Endothelial cell of umbilical vein (primary cell): ENCODE results near the gene LTN1. TPM values are rescaled to one million over a fixed set of nuclear protein-coding genes. Genes with fewer than 3 reads are reported as not detected.

ENCODE experiments used
- BruUV-seq: library from RNA; stranded (reverse); fragments of 400-500 nt; replicated peaks from 2 replicates; lab custom pipeline; 2021; lab: Mats Ljungman, UMichigan
- CTCF ChIA-PET: fragments of 300-600, 350-600 bp; sonication (Branson Sonifier 250); formaldehyde crosslinking; loops from one replicate; lab custom pipeline; 2021; ENCODE audit warnings: antibody characterized with exemption, inconsistent platforms; lab: Charles Lee
- POLR2A ChIA-PET: fragments of 300-600, 350-600 bp; sonication (Branson Sonifier 250); formaldehyde crosslinking; loops from one replicate; lab custom pipeline; 2021; ENCODE audit warnings: antibody characterized with exemption, inconsistent platforms; lab: Charles Lee
- DNase-seq: peaks from one replicate; pipeline ENCODE4 v3.0.0-alpha.2; 2011; ENCODE audit warnings: low read depth, low spot score
- FAIRE-seq: peaks from 2 replicates; lab custom pipeline; 2011; peaks lifted over from hg19 to GRCh38; lab: Jason Lieb, UNC
- H2AFZ ChIP-seq: 2 replicates; pipeline ENCODE4 v1.6.0; 2012; ENCODE audit warnings: low read depth, low read length, control low read depth, inconsistent platforms
- H3K27ac ChIP-seq: 2 replicates; pipeline ENCODE4 v1.5.1; 2011; ENCODE audit warnings: low read depth, mild to moderate bottlenecking, control low read depth, low read length, moderate library complexity; ENCODE audit not compliant: insufficient read depth
- H3K27me3 ChIP-seq, 2 experiments: 2 replicates each; pipeline versions ENCODE4 v1.6.0 to v1.6.1; 2011; ENCODE audit warnings: low read length in 2 of 2, mixed read lengths in 1 of 2; ENCODE audit not compliant: control insufficient read depth in 2 of 2, insufficient read depth in 2 of 2
- H3K36me3 ChIP-seq, 2 experiments: 2 replicates in 1 of 2; 3 replicates in 1 of 2; pipeline ENCODE4 v1.5.1; 2011; ENCODE audit warnings: low read length in 2 of 2, mild to moderate bottlenecking in 1 of 2, moderate library complexity in 1 of 2; ENCODE audit not compliant: control insufficient read depth in 2 of 2, insufficient read depth in 2 of 2; ENCODE audit errors: extremely low read depth in 1 of 2
- H3K4me1 ChIP-seq: 3 replicates; pipeline ENCODE4 v1.5.1; 2011; ENCODE audit warnings: mild to moderate bottlenecking, low read length; ENCODE audit not compliant: control insufficient read depth, insufficient read depth; ENCODE audit errors: extremely low read depth
- H3K4me2 ChIP-seq: 2 replicates; pipeline ENCODE4 v1.6.1; 2011; ENCODE audit warnings: low read length, control low read depth, mixed read lengths; ENCODE audit not compliant: insufficient read depth
- H3K4me3 ChIP-seq, 3 experiments: fragments of 200-600 bp in 1 of 3; sonication (generic), shearing (Covaris generic) in 1 of 3; replicated peaks in 1 of 3; 2 replicates each; pipeline ENCODE4 v1.5.1; 2011 to 2016; ENCODE audit warnings: control low read depth in 3 of 3, low read length in 3 of 3, mild to moderate bottlenecking in 2 of 3, inconsistent platforms in 1 of 3, low read depth in 1 of 3, moderate library complexity in 1 of 3; ENCODE audit not compliant: insufficient read depth in 1 of 3
- H3K79me2 ChIP-seq: 2 replicates; pipeline ENCODE4 v1.6.0; 2012; ENCODE audit warnings: low read length, inconsistent platforms; ENCODE audit not compliant: control insufficient read depth, insufficient read depth
- H3K9ac ChIP-seq: replicated peaks from 2 replicates; pipeline ENCODE3; 2011; ENCODE audit warnings: low read length, control low read depth; ENCODE audit not compliant: insufficient read depth; ENCODE audit errors: extremely low read depth
- H3K9me1 ChIP-seq: replicated peaks from 3 replicates; pipeline ENCODE4 v1.6.0; 2011; ENCODE audit warnings: mild to moderate bottlenecking, low read length; ENCODE audit not compliant: control insufficient read depth, insufficient read depth; ENCODE audit errors: extremely low read depth
- H3K9me3 ChIP-seq: replicated peaks from 2 replicates; pipeline ENCODE4 v1.5.1; 2012; ENCODE audit warnings: low read length, inconsistent platforms; ENCODE audit not compliant: control insufficient read depth, insufficient read depth
- H4K20me1 ChIP-seq: replicated peaks from 2 replicates; pipeline ENCODE3; 2011; ENCODE audit warnings: mild to moderate bottlenecking, low read length; ENCODE audit not compliant: control insufficient read depth, insufficient read depth; ENCODE audit errors: extremely low read depth
- EZH2 ChIP-seq: IDR thresholded peaks from 2 replicates; pipeline ENCODE4 v1.6.1; 2012; ENCODE audit warnings: borderline replicate concordance, low read depth, mild to moderate bottlenecking, moderate library complexity, low read length, inconsistent platforms; ENCODE audit not compliant: severe bottlenecking
- FOS ChIP-seq: IDR thresholded peaks from 2 replicates; pipeline ENCODE4 v1.6.1; 2011; ENCODE audit warnings: mild to moderate bottlenecking, low read length, moderate library complexity, borderline replicate concordance; ENCODE audit not compliant: insufficient read depth
- GATA2 ChIP-seq: IDR thresholded peaks from 2 replicates; pipeline ENCODE4 v1.7.0; 2011; ENCODE audit warnings: low read depth, mild to moderate bottlenecking, moderate library complexity, mixed read lengths, low read length; ENCODE audit not compliant: insufficient read length, insufficient read depth
- JUN ChIP-seq: IDR thresholded peaks from 2 replicates; pipeline ENCODE4 v1.6.1; 2011; ENCODE audit warnings: borderline replicate concordance, low read depth; ENCODE audit not compliant: insufficient read length, insufficient read depth
- MYC ChIP-seq: IDR thresholded peaks from one replicate; pipeline ENCODE4 v1.6.1; 2011; ENCODE audit warnings: mild to moderate bottlenecking, low read depth, low read length
- POLR2A ChIP-seq: IDR thresholded peaks from 2 replicates; pipeline ENCODE4 v1.6.1; 2012; ENCODE audit warnings: low read depth, mild to moderate bottlenecking, control low read depth, low read length
- POLR2AphosphoS5 ChIP-seq: IDR thresholded peaks from 2 replicates; pipeline ENCODE4 v1.6.1; 2012; ENCODE audit warnings: low read depth, mild to moderate bottlenecking, control low read depth, low read length, moderate library complexity; ENCODE audit not compliant: insufficient read depth
- dilution Hi-C: fragments of 300-500 bp; cut with MboI; formaldehyde crosslinking; loops from one replicate; pipeline ENCODE4 v1.15.0; 2019; ENCODE audit warnings: low sequenced_read_pairs; ENCODE audit not compliant: extremely low pct_ligation_motif_present
- intact Hi-C: fragments of 100-400 bp; cut with micrococcal nuclease; formaldehyde crosslinking; loops from one replicate; pipeline ENCODE4 v1.10.0; 2022
- polyA plus RNA-seq, 4 experiments: library from polyadenylated mRNA; depleted of rRNA in 3 of 4; stranded (reverse) in 3 of 4; unstranded in 1 of 4; fragments of >200 nt; gene quantifications; 2 replicates each; pipeline versions ENCODE4 v1.2.1 to v1.2.3, GENCODE V29; 2011 to 2012; ENCODE audit warnings: missing spikeins in 1 of 4
- total RNA-seq: library from RNA; stranded (reverse); gene quantifications from 2 replicates; pipeline ENCODE4 v1.2.3, GENCODE V29; 2021
- TF ChIP-seq, protein P1 (sequence below): IDR thresholded peaks from 2 replicates; pipeline ENCODE4 v1.6.1; 2011; ENCODE audit not compliant: insufficient read depth, insufficient read length
- TF ChIP-seq, protein P2 (sequence below), 2 donors: IDR thresholded peaks; 1 replicate in 1 of 2; 2 replicates in 1 of 2; pipeline ENCODE4 v1.5.1; 2011; ENCODE audit warnings: low read length in 2 of 2, mild to moderate bottlenecking in 2 of 2, moderate library complexity in 2 of 2, control low read depth in 1 of 2, inconsistent platforms in 1 of 2, low read depth in 1 of 2; ENCODE audit not compliant: insufficient read depth in 1 of 2; ENCODE audit errors: extremely low read depth in 1 of 2

The LTN1 gene
- total and polyA plus RNA-seq, 2 donors (not counting 3 experiments of a cell fraction or from before 2014, with no cell fraction given), result 3.8 to 23.0 TPM

DNA sequence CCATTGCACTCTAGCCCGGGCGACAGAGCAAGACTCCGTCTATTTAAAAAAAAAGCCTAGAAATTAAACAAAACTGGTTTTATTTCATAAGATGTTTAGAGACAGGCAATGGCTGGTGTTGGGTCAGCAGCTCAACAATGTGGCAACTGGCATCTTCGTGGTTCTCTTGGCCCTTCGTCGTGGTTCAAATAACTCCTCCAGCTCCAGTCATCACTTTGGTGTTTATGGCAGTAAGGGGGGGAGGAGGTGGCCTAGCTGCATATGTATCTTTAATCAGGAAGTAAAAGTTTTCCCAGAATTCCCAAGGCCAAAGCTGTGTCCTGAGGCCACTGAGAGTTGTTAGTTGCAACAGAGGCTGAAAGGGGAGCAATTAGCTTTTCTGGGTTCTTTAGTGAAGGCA lies 13.0 kb upstream of the LTN1 start:
- dilution Hi-C loops (no loop called here), intact Hi-C loops (no loop called here)
- BruUV-seq, result no TSS peak
- Histone ChIP-seq H3K79me2 (no peaks in the 10 kb centered on the region), H3K4me1 (peaks cover 8% of the 10 kb centered on the region), H3K36me3 (peaks cover 6 to 10% of the 10 kb centered on the region in 2 experiments), H4K20me1 (no peaks in the 10 kb centered on the region), H2AFZ (no peak overlapping the region), H3K9me1 (no peaks in the 10 kb centered on the region), H3K27me3 (no peaks in the 10 kb centered on the region), H3K9ac (no peak overlapping the region), H3K4me2 (no peak overlapping the region), H3K9me3 (no peaks in the 10 kb centered on the region), H3K4me3 (no peak overlapping the region), H3K27ac (no peak overlapping the region)
- no peak for DNase-seq
- TF ChIP-seq EZH2 (no peak), POLR2A (no peak), POLR2AphosphoS5 (no peak), MYC (no peak), JUN (no peak), FOS (no peak), GATA2 (no peak)
- TF ChIP-seq, protein P1, sequence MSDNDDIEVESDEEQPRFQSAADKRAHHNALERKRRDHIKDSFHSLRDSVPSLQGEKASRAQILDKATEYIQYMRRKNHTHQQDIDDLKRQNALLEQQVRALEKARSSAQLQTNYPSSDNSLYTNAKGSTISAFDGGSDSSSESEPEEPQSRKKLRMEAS, result no peak
- TF ChIP-seq, protein P2, sequence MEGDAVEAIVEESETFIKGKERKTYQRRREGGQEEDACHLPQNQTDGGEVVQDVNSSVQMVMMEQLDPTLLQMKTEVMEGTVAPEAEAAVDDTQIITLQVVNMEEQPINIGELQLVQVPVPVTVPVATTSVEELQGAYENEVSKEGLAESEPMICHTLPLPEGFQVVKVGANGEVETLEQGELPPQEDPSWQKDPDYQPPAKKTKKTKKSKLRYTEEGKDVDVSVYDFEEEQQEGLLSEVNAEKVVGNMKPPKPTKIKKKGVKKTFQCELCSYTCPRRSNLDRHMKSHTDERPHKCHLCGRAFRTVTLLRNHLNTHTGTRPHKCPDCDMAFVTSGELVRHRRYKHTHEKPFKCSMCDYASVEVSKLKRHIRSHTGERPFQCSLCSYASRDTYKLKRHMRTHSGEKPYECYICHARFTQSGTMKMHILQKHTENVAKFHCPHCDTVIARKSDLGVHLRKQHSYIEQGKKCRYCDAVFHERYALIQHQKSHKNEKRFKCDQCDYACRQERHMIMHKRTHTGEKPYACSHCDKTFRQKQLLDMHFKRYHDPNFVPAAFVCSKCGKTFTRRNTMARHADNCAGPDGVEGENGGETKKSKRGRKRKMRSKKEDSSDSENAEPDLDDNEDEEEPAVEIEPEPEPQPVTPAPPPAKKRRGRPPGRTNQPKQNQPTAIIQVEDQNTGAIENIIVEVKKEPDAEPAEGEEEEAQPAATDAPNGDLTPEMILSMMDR (IDR thresholded peaks at IDR 0.05; ENCODE audit: extremely low read depth in 1 of 2, insufficient read depth in 1 of 2, low read depth in 1 of 2, low read length in 2 of 2), result no peak
- CTCF ChIA-PET, result interaction anchor here (1.0 kb wide), 1 partner anchor 13 kb away, joined by 3 read pairs; the partner anchor contains the start of gene LTN1
- FAIRE-seq, result no peak
- POLR2A ChIA-PET, result no interaction called here
